DMS79 treated with DMSO at 0.1 percent for 48 hours (cell line): ENCODE data around the gene RGS8.
A peak's percentile ranks its signal among the peaks of the same experiment; 100 is the strongest.

ENCODE experiments used
- DNase-seq: peaks from one replicate; lab custom pipeline; 2025; lab: John Stamatoyannopoulos, UW

RGS8 gene, protein sequence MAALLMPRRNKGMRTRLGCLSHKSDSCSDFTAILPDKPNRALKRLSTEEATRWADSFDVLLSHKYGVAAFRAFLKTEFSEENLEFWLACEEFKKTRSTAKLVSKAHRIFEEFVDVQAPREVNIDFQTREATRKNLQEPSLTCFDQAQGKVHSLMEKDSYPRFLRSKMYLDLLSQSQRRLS

GRCh38 chr1:182684116-182684828, at the start of gene RGS8:
RGS8 (minus strand) TSS chr1:182684587; CDS start chr1:182669649, 14,938 bp downstream.
- peak; percentile 50 for DNase-seq

- DNase-seq: no peak
Observed at GRCh38 chr1:182731852-182732575, 47.6 kb upstream of the RGS8 start.

- DNase-seq: no peak
Observed at GRCh38 chr1:182726912-182727311, 42.5 kb upstream of the RGS8 start.

DNA sequence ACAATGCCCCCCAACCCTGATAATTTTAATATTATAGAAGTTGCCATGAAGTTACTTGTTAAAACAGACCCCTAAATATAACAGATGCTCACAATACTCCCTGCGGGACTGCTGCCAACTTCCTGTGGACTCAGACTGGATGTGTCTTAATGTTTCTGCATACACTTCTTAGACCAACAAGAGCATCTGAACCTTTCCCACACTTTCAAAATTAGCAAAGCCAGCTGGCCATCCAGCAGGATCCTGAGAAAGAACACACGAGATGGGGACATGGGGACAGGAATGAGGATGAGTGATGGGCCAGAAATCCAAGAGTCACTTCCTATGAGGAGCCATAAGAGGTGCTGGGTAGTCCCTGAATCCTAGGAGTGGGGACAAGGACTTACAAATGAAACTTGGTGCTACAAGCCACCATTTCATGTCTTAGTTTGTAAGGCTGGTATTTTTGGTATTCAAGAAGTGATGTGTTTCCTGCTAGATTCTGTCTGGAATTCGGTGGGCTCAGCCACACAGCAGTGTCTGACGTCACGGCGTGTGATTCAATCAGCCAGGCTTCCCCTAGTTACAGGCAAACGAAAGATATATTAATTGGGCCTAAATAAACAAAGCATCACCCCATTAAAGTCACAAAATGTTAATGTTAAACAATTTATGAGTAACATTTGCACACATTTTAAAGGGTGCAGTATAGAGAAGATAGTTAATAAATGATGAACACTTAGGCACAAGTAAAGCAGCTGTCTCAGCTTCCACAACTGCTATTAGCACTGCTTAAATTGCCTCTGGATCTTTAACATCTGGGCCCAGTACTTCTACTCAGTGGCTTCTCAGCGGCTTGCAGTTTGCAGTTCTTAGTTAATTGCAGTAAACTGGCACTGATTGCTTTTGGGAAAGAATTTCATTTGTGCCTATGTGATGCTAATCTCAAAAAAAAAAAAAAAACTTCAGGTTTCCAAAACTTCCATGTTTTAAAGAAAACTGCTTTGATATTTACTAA, 41.2 kb upstream of the RGS8 start:
- DNase-seq: no peak

DNA sequence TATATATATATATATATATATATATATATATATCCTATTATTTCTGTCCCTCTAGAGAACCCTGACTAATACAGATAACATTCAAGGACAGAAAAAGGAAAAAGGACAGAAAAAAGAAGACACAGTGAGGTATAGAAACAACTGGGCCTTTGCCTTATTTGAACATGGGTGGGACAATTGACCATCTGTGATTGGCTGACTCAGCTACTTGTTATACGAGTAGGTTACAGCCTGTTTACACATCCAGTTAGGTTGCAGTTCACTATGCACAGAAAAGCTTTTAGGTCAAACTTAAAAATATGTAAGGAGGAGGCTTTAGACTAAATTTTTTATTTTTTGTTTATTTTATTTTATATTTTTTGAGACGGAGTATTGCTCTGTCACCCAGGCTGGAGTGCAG, 39.8 kb upstream of the RGS8 start:
- no peak for DNase-seq

DNA sequence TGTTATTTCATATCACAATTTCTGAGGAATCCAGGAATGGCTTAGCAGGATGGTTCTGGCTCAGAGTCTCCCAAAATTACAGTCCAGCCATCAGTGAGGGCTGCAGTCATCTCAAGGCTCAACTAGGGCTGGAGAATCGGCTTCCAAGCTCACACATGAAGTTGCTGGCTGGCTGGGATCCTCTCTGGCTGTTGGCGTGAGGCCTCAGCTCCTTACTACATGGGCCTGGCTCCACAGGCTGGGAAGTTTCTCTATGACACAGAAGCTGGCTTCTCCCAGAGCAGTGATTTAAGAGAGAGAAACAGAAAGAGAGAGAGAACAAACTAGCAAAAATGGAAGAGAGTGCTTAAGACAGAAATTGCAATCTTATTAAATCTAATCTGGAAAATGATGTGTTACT, 38.8 kb upstream of the RGS8 start:
- DNase-seq: no peak

GRCh38 chr1:182721525-182721924, 37.1 kb upstream of the RGS8 start:
- DNase-seq: no peak

- DNase-seq: no peak
Observed at GRCh38 chr1:182720463-182720862, 36.1 kb upstream of the RGS8 start.

- no peak for DNase-seq
Observed at GRCh38 chr1:182719553-182719952, 35.2 kb upstream of the RGS8 start.

- DNase-seq: no peak
Observed at GRCh38 chr1:182718311-182718710, 33.9 kb upstream of the RGS8 start.

DNA sequence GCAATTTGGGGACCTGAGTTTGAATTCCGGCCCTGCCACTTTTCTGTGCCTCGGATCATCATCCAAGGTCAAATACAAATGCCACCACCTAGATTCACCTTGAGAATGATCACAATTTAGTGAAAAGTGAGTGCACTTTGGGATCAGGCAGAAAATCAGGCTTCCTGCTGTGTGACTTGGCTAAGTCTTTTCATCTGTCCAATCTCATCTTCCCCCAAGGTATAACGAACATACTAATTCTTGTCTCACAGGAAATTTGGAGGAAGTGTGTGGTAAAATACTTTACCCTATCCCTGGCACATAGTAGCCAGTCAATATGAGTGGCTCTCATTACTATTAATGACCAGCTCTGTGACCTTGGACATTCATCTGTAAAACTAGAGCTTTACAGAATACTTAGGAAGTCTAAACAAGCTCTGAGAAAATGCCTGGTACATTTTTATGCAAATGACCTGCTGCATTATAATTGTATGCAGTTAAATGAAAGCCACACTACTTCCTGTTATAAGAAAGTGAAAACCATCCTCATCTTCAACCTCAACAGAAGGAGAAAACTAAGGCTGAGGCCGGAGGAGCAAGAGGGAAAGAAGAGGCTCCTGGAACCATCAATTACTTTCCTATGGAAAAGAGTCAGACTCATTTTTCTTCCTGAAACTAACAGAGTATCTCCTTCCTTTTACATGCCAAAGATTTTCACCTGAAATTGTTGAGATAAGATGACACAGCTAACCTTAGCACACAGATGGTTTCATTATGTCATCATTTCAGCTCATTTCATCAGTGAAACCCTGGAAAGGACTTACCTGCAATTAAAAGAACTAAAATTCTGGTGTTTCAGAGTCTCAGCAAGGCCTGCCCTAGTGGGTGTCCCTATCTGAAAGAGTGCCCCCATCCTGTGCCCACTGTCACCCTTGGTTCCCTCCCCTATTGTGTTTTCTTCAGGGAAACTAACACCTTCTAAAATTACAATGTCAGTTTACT, 32.6 kb upstream of the RGS8 start:
- no peak for DNase-seq

DNA sequence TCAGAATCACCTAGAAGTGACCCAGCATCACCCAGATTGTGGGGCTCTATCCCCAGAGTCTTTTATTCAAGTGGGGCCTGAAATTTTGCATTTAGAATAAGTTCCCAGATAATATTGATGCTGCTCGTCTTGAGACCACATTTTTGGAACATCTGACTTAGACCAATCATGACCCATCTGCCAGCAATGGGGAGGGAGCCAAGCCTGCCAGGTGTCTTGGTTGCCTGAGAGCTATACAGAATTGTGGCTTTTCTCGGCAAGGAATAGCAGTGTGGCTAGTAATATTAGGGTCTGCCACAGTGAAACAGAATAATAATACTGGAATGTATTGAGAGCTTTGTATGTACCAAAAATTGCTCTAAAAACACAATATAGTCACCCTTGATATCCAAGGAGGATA, 31.1 kb upstream of the RGS8 start:
- no peak for DNase-seq

- no peak for DNase-seq
Observed at GRCh38 chr1:182714546-182714945, 30.2 kb upstream of the RGS8 start.

DNA sequence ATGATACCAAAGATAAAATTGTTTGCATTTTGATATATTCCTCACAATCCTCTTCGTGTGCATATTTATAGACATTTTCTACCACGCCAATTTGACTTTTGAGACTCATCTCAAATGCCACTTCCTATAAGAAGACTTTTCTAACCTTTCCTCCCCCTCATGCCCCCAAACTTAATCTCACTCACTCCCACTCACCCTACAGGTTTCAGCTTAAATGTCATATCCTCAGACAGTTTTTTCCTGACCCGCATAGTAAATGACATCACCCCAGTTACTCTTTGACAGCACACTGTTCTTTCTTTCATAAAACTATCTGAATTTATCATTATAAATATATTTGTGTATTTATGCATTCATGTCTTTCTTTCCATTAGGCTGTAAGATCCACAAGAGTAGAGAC, 29.6 kb upstream of the RGS8 start:
- DNase-seq: no peak

GRCh38 chr1:182713492-182713891, 29.1 kb upstream of the RGS8 start:
- no peak for DNase-seq

DNA sequence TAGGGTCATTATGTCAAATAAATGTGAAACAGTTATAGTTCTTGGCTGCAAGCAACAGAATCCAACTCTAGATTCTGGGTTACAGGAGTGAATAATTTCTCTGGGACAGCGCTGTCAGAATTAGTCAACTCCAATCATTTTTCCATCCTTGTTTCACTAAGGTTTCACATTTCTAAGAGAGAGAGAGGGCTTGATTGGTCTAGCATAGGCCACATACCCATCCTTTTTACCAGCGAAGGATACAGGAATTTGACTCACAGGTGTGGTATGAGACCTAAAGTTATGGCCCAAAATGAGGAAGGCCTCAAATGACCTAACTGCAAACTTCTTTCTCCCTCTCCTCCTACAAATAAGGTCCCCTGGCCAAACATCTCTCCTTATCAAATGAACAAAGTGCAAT, 25.5 kb upstream of the RGS8 start:
- DNase-seq: no peak

GRCh38 chr1:182709225-182709764, 24.9 kb upstream of the RGS8 start:
- no peak for DNase-seq

DNA sequence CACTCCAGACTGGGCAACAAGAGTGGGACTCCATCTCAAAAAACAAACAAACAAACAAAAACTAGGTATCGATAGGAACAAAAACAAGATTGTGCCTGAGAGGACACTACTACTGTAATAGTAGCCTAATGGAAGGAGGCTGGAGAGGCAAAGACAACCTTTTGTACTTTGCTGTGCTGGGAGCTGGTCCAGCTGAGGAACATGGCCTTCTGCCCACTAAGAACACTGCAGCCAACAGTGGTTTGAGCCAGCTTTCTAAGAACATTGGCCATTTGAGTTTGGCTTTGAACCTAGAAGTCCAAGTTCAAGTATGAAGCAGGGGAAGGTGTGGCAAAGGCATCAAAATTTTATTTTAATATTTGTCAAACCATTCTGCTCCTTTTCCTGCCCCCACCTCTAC, 22.7 kb upstream of the RGS8 start:
- no peak for DNase-seq

GRCh38 chr1:182704677-182705076, 20.3 kb upstream of the RGS8 start:
- no peak for DNase-seq

GRCh38 chr1:182703539-182703938, 19.2 kb upstream of the RGS8 start:
- peak; percentile 59 for DNase-seq
